ENCODE results near the gene EVC2.

- no peak for TF ChIP-seq CTCF (IDR thresholded peaks at IDR 0.05)
- no peak for TF ChIP-seq POLR2A (IDR thresholded peaks at IDR 0.05)
- no peak for TF ChIP-seq POLR2AphosphoS5 (IDR thresholded peaks at IDR 0.05)
Observed at GRCh38 chr4:5568931-5569330, 139.4 kb downstream of the EVC2 start.
